Ishikawa (cell line): ENCODE measurements around the gene ITIH2.

Experiments
- CEBPB ChIP-seq: IDR thresholded peaks from 2 replicates; pipeline ENCODE4 v1.6.1; 2012
- CREB1 ChIP-seq: IDR thresholded peaks from 2 replicates; pipeline ENCODE4 v1.6.1; 2012; ENCODE audit warnings: low read depth
- EGR1 ChIP-seq: IDR thresholded peaks from 2 replicates; pipeline ENCODE4 v1.6.1; 2012
- EP300 ChIP-seq: IDR thresholded peaks from 2 replicates; pipeline ENCODE4 v1.6.1; 2012; ENCODE audit warnings: borderline replicate concordance
- FOXM1 ChIP-seq: IDR thresholded peaks from 2 replicates; pipeline ENCODE4 v1.6.1; 2012; ENCODE audit warnings: low read depth, borderline replicate concordance
- RAD21 ChIP-seq: IDR thresholded peaks from 2 replicates; pipeline ENCODE4 v1.6.1; 2012; ENCODE audit warnings: low read depth
- TAF1 ChIP-seq: IDR thresholded peaks from 2 replicates; pipeline ENCODE4 v1.6.1; 2012; ENCODE audit warnings: low read depth, mild to moderate bottlenecking
- TCF12 ChIP-seq: IDR thresholded peaks from 2 replicates; pipeline ENCODE4 v1.6.1; 2012; ENCODE audit warnings: low read depth
- TF ChIP-seq, protein P1 (sequence below): IDR thresholded peaks from 2 replicates; pipeline ENCODE4 v1.6.1; 2012
- TF ChIP-seq, protein P2 (sequence below): IDR thresholded peaks from 2 replicates; pipeline ENCODE4 v1.6.1; 2012; ENCODE audit warnings: low read depth, mild to moderate bottlenecking

DNA sequence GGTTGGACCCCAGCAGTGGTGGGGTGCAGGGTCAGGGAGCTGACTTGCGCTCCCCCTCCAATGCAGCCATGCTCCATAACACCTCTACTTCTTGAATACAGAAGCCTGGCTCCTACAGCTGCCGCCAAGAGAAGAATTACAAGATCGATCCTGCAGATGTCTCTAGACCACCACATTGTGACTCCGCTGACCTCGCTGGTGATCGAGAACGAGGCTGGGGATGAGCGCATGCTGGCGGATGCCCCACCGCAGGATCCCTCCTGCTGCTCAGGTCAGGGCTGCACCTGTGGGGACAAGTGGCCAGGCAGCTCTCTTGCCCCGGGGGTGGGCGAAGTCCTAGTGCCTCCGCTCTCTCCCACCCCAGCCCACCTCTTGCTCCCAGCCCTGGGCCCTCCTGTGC lies 31.7 kb downstream of the ITIH2 start:
- TF ChIP-seq, protein P1, sequence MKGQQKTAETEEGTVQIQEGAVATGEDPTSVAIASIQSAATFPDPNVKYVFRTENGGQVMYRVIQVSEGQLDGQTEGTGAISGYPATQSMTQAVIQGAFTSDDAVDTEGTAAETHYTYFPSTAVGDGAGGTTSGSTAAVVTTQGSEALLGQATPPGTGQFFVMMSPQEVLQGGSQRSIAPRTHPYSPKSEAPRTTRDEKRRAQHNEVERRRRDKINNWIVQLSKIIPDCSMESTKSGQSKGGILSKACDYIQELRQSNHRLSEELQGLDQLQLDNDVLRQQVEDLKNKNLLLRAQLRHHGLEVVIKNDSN: no peak
- TF ChIP-seq FOXM1: no peak
- no peak for TF ChIP-seq EP300
- no peak for TF ChIP-seq RAD21
- no peak for TF ChIP-seq EGR1
- TF ChIP-seq CREB1: no peak
- TF ChIP-seq, protein P2, sequence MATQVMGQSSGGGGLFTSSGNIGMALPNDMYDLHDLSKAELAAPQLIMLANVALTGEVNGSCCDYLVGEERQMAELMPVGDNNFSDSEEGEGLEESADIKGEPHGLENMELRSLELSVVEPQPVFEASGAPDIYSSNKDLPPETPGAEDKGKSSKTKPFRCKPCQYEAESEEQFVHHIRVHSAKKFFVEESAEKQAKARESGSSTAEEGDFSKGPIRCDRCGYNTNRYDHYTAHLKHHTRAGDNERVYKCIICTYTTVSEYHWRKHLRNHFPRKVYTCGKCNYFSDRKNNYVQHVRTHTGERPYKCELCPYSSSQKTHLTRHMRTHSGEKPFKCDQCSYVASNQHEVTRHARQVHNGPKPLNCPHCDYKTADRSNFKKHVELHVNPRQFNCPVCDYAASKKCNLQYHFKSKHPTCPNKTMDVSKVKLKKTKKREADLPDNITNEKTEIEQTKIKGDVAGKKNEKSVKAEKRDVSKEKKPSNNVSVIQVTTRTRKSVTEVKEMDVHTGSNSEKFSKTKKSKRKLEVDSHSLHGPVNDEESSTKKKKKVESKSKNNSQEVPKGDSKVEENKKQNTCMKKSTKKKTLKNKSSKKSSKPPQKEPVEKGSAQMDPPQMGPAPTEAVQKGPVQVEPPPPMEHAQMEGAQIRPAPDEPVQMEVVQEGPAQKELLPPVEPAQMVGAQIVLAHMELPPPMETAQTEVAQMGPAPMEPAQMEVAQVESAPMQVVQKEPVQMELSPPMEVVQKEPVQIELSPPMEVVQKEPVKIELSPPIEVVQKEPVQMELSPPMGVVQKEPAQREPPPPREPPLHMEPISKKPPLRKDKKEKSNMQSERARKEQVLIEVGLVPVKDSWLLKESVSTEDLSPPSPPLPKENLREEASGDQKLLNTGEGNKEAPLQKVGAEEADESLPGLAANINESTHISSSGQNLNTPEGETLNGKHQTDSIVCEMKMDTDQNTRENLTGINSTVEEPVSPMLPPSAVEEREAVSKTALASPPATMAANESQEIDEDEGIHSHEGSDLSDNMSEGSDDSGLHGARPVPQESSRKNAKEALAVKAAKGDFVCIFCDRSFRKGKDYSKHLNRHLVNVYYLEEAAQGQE: no peak
- no peak for TF ChIP-seq TAF1
- no peak for TF ChIP-seq TCF12
- TF ChIP-seq CEBPB: no peak
